Left lobe of liver (tissue), 2 donors: Measurements from ENCODE around the gene UCHL5. TPM values are rescaled to one million over a fixed set of nuclear protein-coding genes. Genes with fewer than 3 reads are reported as not detected.

Source experiments
- ATAC-seq: fragments of 200-7000 bp; cut with Tn5 transposase; one replicate; pipeline ENCODE4 v1.9.1; 2020; ENCODE audit warnings: mild to moderate bottlenecking, moderate library complexity
- DNase-seq: peaks from one replicate; pipeline ENCODE4 v3.0.0-alpha.2; 2020; ENCODE audit warnings: low spot score
- total RNA-seq: library from RNA; stranded (reverse); gene quantifications from one replicate; pipeline ENCODE4 v1.2.1, GENCODE V29; 2021
- donor health status: DM: no; HTN: no; CAD: no; lungs with moderate emphysema.
- donor health status: DM: no; HTN: yes; CAD: no.

UCHL5 gene, protein sequence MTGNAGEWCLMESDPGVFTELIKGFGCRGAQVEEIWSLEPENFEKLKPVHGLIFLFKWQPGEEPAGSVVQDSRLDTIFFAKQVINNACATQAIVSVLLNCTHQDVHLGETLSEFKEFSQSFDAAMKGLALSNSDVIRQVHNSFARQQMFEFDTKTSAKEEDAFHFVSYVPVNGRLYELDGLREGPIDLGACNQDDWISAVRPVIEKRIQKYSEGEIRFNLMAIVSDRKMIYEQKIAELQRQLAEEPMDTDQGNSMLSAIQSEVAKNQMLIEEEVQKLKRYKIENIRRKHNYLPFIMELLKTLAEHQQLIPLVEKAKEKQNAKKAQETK
- 15.2 TPM for total RNA-seq

DNA sequence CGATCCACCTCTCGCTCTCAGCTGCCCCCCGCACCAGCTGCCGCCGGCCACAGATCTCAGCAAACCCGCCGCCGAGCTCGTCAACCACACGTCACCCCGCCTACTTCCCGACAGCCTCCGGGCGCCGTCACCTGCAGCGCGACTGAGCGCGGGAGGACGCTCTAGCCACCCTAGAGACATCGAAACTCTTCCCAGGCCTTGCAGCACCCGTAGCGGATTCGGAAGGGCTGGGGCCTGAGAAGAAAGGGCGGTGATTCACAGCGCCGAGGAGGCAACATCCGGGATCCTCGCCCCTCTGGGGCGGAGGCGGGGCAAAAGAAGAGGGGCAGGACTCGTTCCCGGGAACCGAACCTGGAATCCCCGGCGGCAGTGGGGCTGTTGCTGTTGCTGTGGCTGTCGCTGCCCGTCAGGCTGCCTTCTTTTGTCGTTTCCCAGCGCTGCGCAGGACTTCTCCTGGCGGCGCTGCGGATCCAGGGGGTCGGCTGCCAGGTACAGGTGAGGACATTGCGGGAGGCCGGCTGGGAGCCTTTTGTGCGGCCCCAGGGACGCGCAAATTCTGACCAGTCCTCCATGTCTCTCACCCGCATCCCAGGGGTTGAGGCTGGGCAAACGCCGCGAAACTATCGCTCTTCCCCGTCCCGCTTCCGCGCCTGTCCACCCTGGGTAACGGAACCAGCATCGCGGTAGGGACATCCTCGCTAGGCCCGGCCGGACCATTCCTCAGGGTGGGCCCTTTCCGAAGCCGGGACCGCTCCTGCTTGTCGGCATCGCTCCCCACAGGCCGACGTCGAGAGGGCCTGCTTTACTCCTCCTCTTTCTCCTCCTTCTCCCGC lies at the start of gene UCHL5, which contains the start of gene RO60:
UCHL5 (minus strand) TSS at position 79 of the 833 bp plus-strand sequence. CDS start 100 bp downstream, outside the sequence.
RO60 (plus strand) TSS at position 331 of the 833 bp plus-strand sequence. CDS start 9,443 bp downstream, outside the sequence.
- peak; percentile 94 for ATAC-seq
- peak; percentile 98 for DNase-seq

DNA sequence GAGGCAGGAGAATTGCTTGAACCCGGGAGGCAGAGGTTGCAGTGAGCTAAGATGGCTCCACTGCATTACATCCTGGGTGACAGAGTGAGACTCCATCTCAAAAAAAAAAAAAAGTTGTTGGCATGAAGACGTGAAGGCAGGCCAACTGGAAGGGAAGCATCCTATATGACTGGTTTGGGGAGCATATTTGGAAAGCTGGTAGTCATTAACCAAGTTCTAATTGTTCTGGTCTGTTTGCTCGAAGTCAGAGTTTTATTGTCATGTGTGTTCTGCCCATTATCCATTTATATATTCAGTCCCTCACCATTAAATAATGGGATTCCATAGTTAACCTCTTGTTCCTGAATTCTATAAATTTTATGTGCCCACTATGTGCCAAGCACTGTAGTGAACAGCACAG lies 49.3 kb upstream of the UCHL5 start:
- DNase-seq (no peak), ATAC-seq (no peak)

DNA sequence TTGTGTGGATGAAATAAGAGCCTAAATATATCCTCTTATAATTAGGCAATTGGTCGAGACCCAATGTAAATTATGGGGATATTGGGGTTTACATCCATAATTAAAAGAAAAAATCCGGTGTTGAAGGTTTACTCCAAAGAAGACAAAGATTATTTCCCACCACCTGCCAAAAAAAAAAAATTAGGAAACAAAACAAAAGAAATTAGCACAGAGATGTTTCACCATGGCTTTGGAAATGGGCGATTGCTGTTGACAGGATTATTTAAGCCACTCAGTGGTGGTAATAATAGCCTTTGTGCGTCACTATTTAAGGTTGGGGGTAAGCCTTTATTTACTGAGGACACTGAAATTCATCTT lies 46.6 kb upstream of the UCHL5 start:
- ATAC-seq (no peak), DNase-seq (no peak)

DNA sequence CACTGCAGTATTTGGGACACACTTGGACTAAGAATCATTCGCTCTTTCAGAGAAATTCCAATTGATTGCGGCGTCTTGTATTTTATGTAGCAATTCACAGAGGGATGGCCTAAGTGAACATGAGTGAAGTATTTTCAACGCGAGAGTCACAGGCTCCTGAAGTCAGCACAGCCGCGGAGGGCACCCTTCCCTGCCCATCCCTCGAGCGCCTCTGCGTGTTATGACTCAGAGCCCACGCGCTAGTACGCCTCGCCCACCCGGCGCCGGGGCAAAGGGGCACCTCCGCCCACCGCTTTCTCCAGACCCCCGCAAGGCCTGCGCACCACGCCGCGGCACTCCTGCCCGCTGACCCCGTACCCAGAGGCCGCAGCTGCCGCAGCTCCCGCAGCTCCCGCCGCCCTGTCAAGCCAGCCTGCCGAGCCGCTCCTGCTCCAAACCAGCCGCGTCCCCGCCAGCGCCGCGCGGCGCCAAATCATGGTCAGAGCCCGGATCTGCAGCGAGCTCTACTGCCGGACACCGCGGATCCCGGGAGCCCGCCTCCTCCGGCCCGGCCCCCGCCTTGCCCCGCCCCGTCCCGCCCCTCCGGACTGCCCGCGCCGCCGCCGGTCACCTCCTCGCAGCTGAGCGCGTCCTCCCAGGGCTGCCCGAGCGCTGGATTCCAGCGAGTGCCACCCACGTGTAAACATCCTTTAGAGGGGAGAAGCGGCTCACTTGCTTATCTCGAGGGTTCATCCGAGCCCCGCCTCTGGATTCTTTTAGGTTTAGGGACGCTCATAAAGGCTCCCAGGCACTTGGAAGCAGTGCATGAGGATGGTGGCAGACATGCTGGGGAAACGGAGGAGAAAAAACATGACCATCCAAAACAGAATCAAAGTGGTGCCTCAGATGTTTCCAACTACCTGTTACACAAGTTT lies 46.0 kb upstream of the UCHL5 start, which contains the start of gene GLRX2:
GLRX2 (minus strand) TSS at position 508 of the 914 bp plus-strand sequence; CDS start at position 476, 32 bp downstream.
- DNase-seq, result peak; percentile 92
- ATAC-seq, result peak; percentile 97

DNA sequence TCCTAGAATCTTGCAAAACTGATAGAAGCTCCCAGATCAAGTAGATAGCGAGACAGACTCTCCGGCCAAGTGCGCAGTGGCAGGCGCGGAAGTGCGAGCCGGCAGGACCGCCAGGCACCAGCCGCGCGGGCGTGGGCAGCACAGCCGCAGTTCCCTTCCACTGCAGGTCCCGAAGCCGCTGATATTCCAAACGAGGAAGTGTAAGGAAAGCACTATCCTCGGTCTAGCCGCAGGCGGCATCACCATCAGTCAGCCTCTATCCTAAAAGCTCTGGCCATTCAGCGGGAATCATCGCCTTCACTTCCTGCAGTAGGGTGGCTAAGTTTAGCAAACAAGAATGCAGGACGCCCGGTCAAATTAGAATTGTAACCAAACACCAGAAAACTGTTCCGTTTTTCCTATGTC lies 45.3 kb upstream of the UCHL5 start:
- DNase-seq (peak; percentile 57), ATAC-seq (peak; percentile 52)

DNA sequence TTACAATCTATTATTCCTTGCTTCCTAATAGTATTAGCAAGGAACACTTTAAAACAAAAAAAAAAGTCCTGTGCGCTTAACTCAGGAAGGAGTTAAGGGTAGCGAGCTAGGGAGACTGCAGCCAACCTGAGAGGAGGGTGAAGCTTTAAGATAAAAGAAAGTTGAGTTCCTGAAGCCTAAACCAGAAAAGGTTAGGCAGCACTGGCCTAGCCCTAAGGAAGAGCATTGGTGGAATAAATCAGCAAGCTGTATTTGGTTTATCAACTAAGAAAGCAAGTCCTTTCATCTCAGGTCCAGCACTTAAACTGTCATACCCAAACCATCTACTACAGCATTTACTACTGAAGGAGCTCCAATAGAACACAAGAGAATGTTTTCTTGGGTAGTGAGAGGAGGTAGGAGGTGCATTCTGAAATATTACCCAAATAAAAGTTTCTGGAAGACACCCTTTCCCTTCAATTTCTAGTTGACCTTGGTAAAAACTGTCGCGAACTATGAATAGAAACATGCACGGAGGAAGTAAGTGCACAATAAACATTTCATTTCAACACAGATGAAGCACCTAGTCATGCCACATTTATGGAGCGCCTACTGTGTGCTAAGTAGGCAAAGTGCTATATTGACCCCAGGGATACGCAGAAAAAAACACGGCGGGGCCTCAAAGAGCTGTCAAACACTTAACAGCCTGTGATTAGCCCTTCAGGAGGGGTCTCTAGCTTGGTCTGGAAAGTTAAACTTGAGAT lies 44.8 kb upstream of the UCHL5 start:
- no peak for DNase-seq
- no peak for ATAC-seq

DNA sequence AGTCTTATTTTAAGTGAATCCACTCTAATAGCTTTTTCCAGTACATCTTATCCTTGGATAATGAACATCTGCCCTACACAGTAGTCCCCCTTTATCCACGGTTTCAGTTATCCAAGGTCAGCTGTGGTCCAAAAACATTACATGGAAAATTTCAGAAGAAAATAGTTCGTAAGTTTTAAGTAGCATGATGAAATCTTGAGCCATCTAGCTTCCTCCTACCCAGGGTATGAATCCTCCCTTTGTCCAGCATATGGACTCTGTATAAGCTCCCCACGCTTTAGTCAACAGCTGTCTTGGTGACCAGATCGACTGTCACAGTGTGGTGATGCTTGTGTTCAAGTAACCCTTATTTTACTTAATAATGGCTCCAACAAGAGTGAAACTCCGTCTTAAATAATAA lies 43.5 kb upstream of the UCHL5 start:
- ATAC-seq (no peak), DNase-seq (no peak)

DNA sequence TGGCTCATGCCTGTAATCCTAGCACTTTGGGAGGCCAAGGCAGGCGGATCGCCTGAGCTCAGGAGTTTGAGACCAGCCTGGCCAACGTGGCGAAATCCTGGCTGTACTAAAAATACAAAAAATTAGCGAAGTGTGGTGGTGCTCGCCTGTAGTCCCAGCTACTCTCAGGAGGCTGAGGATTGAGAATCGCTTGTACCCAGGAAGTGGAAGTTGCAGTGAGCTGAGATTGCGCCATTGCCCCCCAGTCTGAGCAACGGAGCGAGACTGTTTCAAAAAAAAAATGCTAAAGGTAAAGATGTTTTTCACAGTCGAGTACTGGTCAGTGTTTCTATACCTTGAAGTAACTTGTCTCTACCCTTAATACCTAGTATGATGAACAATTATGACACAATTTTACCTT lies 35.0 kb upstream of the UCHL5 start:
- no peak for ATAC-seq
- DNase-seq, result no peak

DNA sequence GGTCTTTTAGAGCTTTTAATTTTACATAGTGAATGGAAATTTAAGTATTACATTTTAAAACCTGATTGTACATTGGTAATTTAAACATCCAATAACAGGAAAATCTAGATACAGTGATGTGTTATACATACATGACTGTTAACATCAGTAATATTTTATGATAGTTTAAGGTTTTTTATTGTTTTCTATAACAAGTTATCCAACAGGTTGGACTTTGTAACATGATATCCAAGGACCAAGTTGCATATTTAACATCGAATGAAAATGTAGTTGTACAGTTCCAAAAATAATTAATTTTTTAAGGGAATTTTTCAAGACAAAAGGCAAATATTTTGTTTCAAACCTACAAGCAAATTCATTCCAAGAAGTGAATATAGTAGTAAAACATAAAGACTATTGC lies 31.7 kb upstream of the UCHL5 start:
- ATAC-seq (no peak), DNase-seq (no peak)

DNA sequence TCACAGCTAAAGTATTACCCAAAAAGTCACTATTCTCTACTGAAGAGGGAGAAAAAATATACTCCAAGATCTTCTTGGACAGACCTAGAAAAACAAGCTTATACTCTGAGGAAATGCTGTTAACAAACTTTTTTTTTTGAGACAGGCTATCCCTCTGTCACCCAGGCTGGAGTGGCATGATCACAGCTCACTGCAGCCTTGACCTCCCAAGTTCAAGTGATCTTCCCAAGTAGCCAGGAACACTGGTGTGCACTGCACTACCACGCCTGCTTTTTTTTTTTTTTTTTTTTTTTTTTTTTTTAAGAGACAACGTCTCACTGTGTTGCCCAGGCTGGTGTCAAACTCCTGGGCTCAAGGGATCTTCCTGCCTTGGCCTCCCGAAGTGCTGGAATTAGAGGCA lies 28.7 kb upstream of the UCHL5 start:
- DNase-seq (no peak), ATAC-seq (no peak)

DNA sequence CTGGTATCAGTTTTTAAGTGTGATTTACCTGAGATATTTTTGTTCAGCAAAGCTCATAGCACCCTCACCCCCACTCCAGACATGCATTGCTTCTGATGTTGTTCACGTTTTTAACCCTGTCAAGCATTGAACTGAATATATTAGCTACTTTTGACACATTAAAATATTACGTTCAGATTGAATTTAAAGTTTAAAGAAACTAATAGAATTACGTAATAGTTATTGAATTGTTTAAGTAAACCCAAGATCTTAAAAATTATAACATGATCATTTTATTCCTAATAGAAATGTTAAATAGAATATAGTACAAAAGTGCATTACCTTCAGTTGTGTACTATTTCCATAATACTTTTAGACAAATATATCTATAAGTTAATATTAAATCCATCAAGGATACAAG lies 27.2 kb upstream of the UCHL5 start:
- ATAC-seq, result no peak

DNA sequence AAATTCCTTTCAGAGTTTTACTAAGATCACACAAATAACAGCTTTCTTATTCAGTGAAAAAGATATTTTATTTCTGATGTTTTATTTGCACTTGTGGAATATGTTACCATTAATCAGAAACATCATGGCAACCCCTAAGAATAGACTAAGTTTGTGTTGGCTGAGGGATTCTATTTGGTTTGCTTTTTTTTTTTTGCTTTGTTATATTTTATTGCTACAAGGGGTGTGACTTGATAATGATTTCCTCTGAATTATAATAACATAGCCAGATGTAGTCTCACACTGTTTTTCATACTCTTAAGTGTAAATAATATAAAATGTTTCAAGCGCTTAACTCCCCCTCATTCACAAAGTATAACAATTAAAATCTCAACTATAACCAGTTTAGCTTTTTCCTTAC lies 26.1 kb upstream of the UCHL5 start:
- DNase-seq (no peak), ATAC-seq (no peak)

More for the DNA sequence above, 27.2 kb upstream of the UCHL5 start:
- DNase-seq, result no peak

DNA sequence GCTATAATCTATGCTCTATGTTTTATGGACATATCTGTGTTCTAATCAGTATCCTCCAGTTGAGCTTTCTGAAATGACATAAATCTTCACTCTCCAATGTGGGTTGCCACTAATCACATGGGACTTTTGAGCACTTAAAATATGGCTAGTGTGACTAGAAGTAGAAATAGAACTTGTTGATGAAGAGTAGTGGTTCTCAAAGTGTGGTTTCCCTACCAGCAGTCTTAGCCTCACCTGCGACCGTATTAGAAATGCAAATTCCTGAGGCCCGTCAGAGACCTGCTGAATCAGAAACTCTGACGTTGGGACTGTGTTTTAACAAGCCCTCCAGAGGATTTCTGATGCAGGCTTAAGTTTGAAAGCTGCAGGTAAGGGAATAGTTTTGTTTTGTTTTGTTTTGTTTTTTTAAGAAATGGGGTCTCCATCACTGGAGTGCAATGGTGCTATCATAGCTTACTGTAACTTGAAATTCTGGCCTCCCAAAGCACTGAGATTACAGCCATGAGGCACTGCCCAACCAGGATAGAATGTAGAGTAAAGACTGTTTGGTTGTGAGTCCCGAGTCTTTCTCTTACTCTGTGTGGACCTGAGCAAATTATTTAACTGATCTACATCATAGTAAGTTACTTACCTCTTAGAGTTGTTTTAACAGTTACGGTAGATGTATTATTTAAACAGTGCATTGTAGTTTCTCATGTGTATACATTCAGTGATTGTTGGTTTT lies 24.4 kb upstream of the UCHL5 start:
- no peak for ATAC-seq
- no peak for DNase-seq

DNA sequence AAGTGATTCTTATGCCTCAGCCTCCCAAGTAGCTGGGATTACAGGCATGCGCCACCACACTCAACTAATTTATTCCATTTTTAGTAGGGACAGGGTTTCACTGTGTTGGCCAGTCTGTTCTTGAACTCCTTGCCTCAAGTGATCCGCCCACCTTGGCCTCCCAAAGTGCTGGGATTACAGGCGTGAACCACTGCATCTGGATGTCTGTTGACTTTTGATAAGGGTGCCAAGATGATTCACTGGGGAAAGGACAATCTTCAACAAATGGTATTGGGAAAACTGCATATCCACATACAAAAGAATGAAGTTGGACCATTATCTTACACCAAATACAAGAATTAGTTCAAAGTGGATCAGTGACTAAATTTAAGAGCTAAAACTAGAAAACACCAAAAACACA lies 20.0 kb upstream of the UCHL5 start:
- DNase-seq, result no peak

DNA sequence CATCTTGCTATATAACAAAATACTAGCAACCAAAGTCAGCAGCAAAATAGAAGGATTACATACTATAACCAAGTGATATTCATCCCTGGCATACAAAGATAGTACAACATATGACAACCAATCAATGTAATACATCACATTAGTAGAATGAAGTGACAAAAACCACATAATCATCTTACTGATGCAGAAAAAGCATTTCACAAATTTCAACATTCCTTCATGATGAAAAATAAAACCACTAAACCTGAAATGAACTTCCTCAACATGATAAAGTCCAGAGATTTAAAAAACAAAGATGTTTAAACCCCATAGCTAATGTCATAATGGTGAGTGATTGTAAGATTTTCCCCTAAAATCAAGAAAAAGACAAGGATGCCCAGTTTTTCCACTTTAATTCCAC lies 18.8 kb upstream of the UCHL5 start:
- ATAC-seq, result no peak
- no peak for DNase-seq

More for the DNA sequence above, 20.0 kb upstream of the UCHL5 start:
- ATAC-seq, result no peak

DNA sequence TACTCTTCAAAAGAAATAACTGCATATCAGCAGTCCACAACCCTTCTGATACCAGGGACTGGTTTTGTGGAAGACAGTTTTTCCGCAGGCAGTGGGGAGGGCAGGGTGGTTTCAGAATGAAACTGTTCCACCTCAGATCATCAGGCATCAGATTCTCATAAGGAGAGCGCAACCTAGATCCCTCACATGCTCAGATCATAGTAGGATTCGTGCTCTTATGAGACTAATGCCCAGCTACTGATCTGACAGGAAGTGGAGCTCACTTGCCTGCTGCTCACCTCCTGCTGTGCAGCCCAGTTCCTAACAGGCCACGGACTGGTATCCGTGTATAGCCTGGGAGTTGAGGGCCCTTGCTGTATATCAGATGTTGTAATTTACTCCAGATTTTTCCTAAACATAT lies 11.8 kb upstream of the UCHL5 start:
- ATAC-seq, result no peak

DNA sequence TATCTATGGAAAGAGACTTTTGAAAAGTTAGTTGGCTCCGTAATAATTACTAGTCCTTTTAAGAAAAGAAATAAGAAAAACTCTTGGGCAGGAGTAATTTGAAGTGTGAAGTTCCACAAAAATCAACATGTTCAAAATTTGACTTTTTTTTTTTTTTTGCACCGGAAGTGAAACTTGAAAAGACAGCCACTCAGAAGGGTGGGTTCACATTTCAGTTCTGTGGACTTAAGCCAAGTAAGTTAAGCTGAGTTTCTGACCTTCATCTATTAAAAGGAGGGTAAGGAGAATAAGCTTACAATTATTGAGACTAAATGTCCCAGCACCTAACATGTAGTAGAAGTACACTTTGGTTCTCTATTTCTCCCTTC lies 11.2 kb upstream of the UCHL5 start:
- ATAC-seq (no peak), DNase-seq (no peak)

More for the DNA sequence above, 11.8 kb upstream of the UCHL5 start:
- DNase-seq, result no peak

DNA sequence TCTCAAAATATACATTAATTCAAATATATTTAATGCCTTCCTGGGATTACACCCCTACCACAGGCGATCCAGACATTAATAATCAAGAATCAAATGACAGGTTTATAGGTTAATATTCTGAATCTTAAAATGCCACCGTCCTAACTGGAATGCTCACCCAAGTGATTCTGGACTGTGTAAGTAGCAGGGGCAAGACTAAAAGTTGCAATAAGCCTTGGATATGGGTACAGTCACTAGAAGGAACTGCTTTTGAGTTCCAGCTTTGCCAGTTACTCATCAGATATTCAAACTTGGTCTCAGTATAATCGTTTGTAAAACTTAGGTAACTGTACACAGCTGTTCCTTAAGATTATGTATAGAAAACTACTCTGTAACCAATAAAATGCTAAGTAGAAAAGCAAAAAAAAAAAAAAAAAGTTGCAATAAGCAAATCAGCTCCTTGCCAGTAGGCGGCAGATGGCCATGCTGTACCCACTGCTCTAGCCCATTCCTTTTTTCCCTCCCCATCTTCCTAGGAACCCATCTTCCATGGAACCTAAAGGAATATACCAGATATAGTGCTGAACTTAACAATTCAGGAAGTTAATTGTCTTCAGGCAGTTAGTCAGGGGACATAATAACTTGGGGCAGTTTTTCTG lies 10.7 kb upstream of the UCHL5 start:
- DNase-seq (no peak), ATAC-seq (no peak)

DNA sequence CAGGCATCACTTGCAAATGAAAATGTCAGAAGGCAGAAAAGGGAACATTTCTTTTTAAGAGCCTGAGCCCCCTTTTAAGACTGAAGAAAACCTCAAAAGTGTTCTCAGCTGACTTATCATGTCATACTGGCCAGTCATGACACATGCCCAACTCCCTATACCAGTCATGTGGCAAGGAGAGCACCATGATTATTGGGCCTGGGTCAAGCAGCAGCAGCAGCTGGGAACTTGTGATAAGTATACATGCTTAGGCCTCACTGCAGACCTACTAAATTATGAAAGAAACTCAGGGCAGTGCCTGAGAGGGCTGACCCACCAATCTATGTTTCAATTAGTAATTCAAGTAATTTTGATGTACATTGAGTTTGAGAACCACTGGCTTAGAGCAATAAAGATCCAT lies 8.9 kb upstream of the UCHL5 start:
- DNase-seq (no peak), ATAC-seq (no peak)
